ENCODE results near the gene TMEM176A. TPM values are rescaled to one million over a fixed set of nuclear protein-coding genes. Genes with fewer than 3 reads are reported as not detected.

Gene TMEM176A
- total and polyA plus RNA-seq, 2 of the 8 experiments (the other 6 are each of a cell fraction or from before 2014, with no cell fraction given): 1.3 to 1.5 TPM

GRCh38 chr7:150806863-150807262 is 6.3 kb downstream of the TMEM176A start:
- FAIRE-seq: no peak
- Histone ChIP-seq H4K8ac (ENCODE audit: extremely low read depth, insufficient read depth, low read length) (no peak overlapping the region), H3K4me1 (replicated peaks in 1 of 4; ENCODE audit: control insufficient read depth in 3 of 4, insufficient read depth in 4 of 4, low read length in 3 of 4) (no peaks in the 10 kb centered on the region), H3K23me2 (ENCODE audit: low read depth, low read length) (no peaks in the 10 kb centered on the region), H3K36me3 (ENCODE audit: control insufficient read depth in 2 of 4, insufficient read depth in 4 of 4, low read length in 3 of 4) (no peaks in the 10 kb centered on the region; a peak in 1 of 8 replicates), H3K79me1 (ENCODE audit: low read depth, low read length) (no peaks in the 10 kb centered on the region), H3K9me3 (ENCODE audit: insufficient read depth in 2 of 2, low read depth in 1 of 2, low read length in 1 of 2) (peaks cover 0 to 15% of the 10 kb centered on the region in 2 experiments; a peak in 3 of 4 replicates), H2BK15ac (ENCODE audit: low read length) (no peak overlapping the region), H3K23ac (ENCODE audit: insufficient read length) (no peak overlapping the region), H2AK5ac (ENCODE audit: low read depth, low read length) (no peak overlapping the region), H4K91ac (replicated peaks; ENCODE audit: insufficient read length, low read length) (no peak overlapping the region), H3K4me3 (ENCODE audit: extremely low read depth in 1 of 4, insufficient read depth in 2 of 4, low read depth in 3 of 4, low read length in 4 of 4) (no peak overlapping the region), H4K5ac (ENCODE audit: insufficient read length, low read depth, low read length) (no peak overlapping the region), H3K27ac (ENCODE audit: low read depth, low read length) (no peak overlapping the region), H2BK12ac (ENCODE audit: low read depth, low read length) (no peak overlapping the region), H2AFZ (ENCODE audit: low read length) (no peak overlapping the region), H4K20me1 (replicated peaks in 1 of 2; ENCODE audit: control insufficient read depth in 1 of 2, insufficient read depth in 2 of 2, low read length in 2 of 2) (no peaks in the 10 kb centered on the region), H3K4ac (replicated peaks; ENCODE audit: insufficient read length, low read depth, low read length) (no peak overlapping the region), H3K14ac (ENCODE audit: insufficient read length) (no peak overlapping the region), H3K79me2 (ENCODE audit: control insufficient read depth in 1 of 2, insufficient read depth in 2 of 2, low read length in 2 of 2) (no peaks in the 10 kb centered on the region), H3K9ac (replicated peaks in 1 of 4; ENCODE audit: extremely low read depth in 1 of 4, low read depth in 3 of 4, low read length in 3 of 4) (no peak overlapping the region), H3K27me3 (replicated peaks in 1 of 4; ENCODE audit: control insufficient read depth in 3 of 4, extremely low read depth in 1 of 4, insufficient read depth in 3 of 4, low read length in 3 of 4) (peaks cover 7 to 13% (median 11%) of the 10 kb centered on the region in 4 experiments), H2BK20ac (ENCODE audit: low read length) (no peak overlapping the region), H3K18ac (ENCODE audit: extremely low read depth, low read length) (no peak overlapping the region), H3K56ac (replicated peaks; ENCODE audit: insufficient read length, low read depth, low read length) (no peak overlapping the region), H2BK120ac (replicated peaks; ENCODE audit: low read depth, low read length) (no peak overlapping the region), H3K4me2 (ENCODE audit: insufficient read depth in 1 of 2, low read depth in 2 of 2, low read length in 2 of 2) (no peak overlapping the region), H2BK5ac (ENCODE audit: low read depth, low read length) (no peak overlapping the region)
- DNase-seq (ENCODE audit: low read depth in 1 of 2, low spot score in 2 of 2): no peak
- ChIA-PET POLR2A (ENCODE audit: partially characterized antibody) (no interaction called here), CTCF (ENCODE audit: partially characterized antibody) (no interaction called here)
- peak; percentile 19 to 29; a peak in 1 of 4 replicates for TF ChIP-seq RAD21 (IDR thresholded peaks at IDR 0.05 in 1 of 2, conservative IDR thresholded peaks at IDR 0.05 in 1 of 2; ENCODE audit: low read depth in 2 of 2, low read length in 2 of 2)
- peak in 2 of 3 experiments; percentile 20 to 31; a peak in 2 of 4 replicates for TF ChIP-seq CTCF (IDR thresholded peaks at IDR 0.05; ENCODE audit: control extremely low read depth in 1 of 3, insufficient read depth in 1 of 3, low read depth in 1 of 3, low read length in 3 of 3)
- TF ChIP-seq CHD2 (IDR thresholded peaks at IDR 0.05; ENCODE audit: low read length): no peak
- 69% methylated on average over 2 of the region's 2 CpGs; no CpG with 5 or more reads in 1 of the 2 experiments for WGBS, 2 experiments (ENCODE audit: extremely low coverage in 1 of 2, insufficient coverage in 1 of 2, insufficient read length in 1 of 2, insufficient replicate concordance in 2 of 2, low coverage in 1 of 2, low lambda C conversion rate in 2 of 2, missing lambda C conversion rate in 1 of 2)
